ENCODE measurements around the gene FNBP1.
"Not testable (repeated sequence)": the region's sequence is repeated elsewhere in the genome, so short reads cannot be mapped to it uniquely, and the experiment has no call there.

FNBP1 gene

GRCh38 chr9:129918296-129918950 is 124.6 kb downstream of the FNBP1 start:
- no peak for DNase-seq (ENCODE audit: low read depth)

GRCh38 chr9:129916707-129917106 is 126.3 kb downstream of the FNBP1 start:
- no peak for DNase-seq (ENCODE audit: low read depth)

- DNase-seq (ENCODE audit: low read depth), result no peak
These were observed 128.9 kb downstream of the FNBP1 start for GRCh38 chr9:129914051-129914450.

GRCh38 chr9:129910628-129911567 is 132.1 kb downstream of the FNBP1 start:
- DNase-seq (ENCODE audit: low read depth), result peak; percentile 99

GRCh38 chr9:129909851-129910250 is 133.1 kb downstream of the FNBP1 start:
- no peak for DNase-seq (ENCODE audit: low read depth)

- no peak for DNase-seq (ENCODE audit: low read depth)
These were observed 134.1 kb downstream of the FNBP1 start for GRCh38 chr9:129908906-129909305.

GRCh38 chr9:129907201-129907600 is 135.8 kb downstream of the FNBP1 start:
- no peak for DNase-seq (ENCODE audit: low read depth)

GRCh38 chr9:129906298-129906697 is 136.7 kb downstream of the FNBP1 start:
- DNase-seq (ENCODE audit: low read depth), result no peak

GRCh38 chr9:129904734-129905133 is 138.3 kb downstream of the FNBP1 start:
- no peak for DNase-seq (ENCODE audit: low read depth)

GRCh38 chr9:129902740-129903134 is 140.3 kb downstream of the FNBP1 start:
- DNase-seq (ENCODE audit: low read depth), result no peak

- no peak for DNase-seq (ENCODE audit: low read depth)
These were observed 140.8 kb downstream of the FNBP1 start for GRCh38 chr9:129901993-129902739.

GRCh38 chr9:129900263-129901027 is 142.5 kb downstream of the FNBP1 start:
- DNase-seq (ENCODE audit: low read depth), result no peak

GRCh38 chr9:129899620-129900019 is 143.4 kb downstream of the FNBP1 start:
- DNase-seq (ENCODE audit: low read depth), result no peak

- no peak for DNase-seq (ENCODE audit: low read depth)
These were observed 144.8 kb downstream of the FNBP1 start for GRCh38 chr9:129898185-129898584.

GRCh38 chr9:129897263-129897662 is 145.7 kb downstream of the FNBP1 start:
- no peak for DNase-seq (ENCODE audit: low read depth)

GRCh38 chr9:129895376-129896268 is 147.4 kb downstream of the FNBP1 start:
- DNase-seq (ENCODE audit: low read depth), result no peak

GRCh38 chr9:129894120-129894823 is 148.7 kb downstream of the FNBP1 start:
- no peak for DNase-seq (ENCODE audit: low read depth)

GRCh38 chr9:129891569-129891968 is 151.4 kb downstream of the FNBP1 start:
- no peak for DNase-seq (ENCODE audit: low read depth)

GRCh38 chr9:129890718-129891299 is 152.2 kb downstream of the FNBP1 start:
- DNase-seq (ENCODE audit: low read depth), result not testable (repeated sequence)

Data from fibroblast of the conjunctiva (primary cell).